GM19463 (cell line): ENCODE results near the gene KCNIP3.

ENCODE experiments used
- ATAC-seq: cut with Tn5 transposase; IDR thresholded peaks from one replicate; pipeline ENCODE4 v1.9.1; 2021; ENCODE audit warnings: mild to moderate bottlenecking, moderate library complexity; ENCODE audit not compliant: unreplicated experiment

The KCNIP3 gene

GRCh38 chr2:95274291-95275150, 22.6 kb upstream of the KCNIP3 start, which contains the start of gene PROM2:
Gene PROM2, plus strand, starts transcription at chr2:95274449. Its CDS starts 137 bp downstream, at chr2:95274586.
- no peak for ATAC-seq

DNA sequence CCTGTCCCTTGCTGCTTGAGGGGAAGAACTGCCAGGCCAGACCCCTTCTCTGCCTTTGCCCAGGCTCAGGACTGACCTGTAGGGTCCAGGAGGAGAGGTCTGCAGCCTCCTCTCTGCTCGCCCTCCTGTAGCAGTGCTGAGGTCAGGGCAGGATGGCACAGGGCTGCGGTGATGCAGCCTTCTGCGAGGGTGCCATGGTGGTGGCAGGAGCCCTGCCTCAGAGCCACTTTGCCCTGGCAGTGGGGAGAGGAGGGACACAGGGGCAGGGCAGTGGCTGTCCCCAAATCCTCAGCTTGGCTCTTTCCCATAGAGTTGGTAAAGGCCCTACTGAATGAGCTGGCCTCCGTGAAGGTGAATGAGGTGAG, 22.0 kb upstream of the KCNIP3 start:
- no peak for ATAC-seq

- ATAC-seq, result no peak
These were observed 21.4 kb upstream of the KCNIP3 start for GRCh38 chr2:95275601-95276243.

GRCh38 chr2:95276244-95276887, 20.8 kb upstream of the KCNIP3 start:
- ATAC-seq, result no peak

- ATAC-seq, result no peak
These were observed 20.3 kb upstream of the KCNIP3 start for GRCh38 chr2:95276888-95277245.

DNA sequence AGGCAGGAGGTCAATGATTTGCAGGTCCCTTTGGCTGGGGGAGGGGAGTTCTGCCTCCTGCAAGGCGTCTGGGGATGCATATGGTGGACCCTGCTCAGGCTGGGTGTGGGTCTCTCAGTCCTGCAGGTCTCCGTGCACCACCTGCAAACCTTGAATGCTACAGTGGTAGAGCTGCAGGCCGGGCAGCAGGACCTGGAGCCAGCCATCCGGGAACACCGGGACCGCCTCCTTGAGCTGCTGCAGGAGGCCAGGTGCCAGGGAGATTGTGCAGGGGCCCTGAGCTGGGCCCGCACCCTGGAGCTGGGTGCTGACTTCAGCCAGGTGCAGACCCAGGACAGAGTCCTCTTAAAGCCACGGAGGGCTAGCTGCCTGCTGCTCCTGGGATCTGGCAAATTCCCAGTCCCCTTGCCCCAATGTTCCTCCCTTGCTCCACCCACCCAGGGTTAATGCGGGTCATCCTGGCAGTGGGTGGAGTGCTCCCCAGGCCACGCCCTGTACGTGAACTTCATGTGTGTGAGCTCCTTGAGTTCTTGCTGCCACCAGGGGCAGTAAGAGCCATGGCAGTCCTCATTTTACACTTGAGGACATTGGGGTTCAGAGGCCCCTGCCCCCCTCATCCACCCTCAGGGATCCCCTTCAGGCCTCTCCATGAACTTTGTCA, 19.8 kb upstream of the KCNIP3 start:
- ATAC-seq, result no peak

DNA sequence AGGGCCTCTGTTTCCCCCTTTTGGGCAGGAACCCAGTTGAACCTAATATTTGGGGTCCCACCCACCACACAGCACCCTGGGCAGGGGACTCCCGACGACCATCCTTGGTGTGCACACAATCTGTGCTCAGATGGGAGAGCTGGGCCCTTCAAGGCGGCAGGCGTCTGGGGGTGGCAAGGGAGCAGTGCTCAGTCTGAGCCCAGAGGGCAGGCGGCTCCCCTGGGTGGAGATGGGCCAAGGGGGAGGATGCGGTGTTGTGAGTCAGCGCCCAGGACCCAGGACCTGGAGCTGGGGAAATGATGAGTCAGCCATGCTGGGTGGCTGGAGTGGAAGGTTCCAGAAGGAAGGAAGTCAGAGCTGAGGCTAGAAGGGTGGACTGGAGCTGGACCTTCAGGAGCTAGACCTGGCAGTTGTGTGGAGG, 19.1 kb upstream of the KCNIP3 start:
- no peak for ATAC-seq

GRCh38 chr2:95278637-95279225, 18.4 kb upstream of the KCNIP3 start:
- ATAC-seq, result no peak

DNA sequence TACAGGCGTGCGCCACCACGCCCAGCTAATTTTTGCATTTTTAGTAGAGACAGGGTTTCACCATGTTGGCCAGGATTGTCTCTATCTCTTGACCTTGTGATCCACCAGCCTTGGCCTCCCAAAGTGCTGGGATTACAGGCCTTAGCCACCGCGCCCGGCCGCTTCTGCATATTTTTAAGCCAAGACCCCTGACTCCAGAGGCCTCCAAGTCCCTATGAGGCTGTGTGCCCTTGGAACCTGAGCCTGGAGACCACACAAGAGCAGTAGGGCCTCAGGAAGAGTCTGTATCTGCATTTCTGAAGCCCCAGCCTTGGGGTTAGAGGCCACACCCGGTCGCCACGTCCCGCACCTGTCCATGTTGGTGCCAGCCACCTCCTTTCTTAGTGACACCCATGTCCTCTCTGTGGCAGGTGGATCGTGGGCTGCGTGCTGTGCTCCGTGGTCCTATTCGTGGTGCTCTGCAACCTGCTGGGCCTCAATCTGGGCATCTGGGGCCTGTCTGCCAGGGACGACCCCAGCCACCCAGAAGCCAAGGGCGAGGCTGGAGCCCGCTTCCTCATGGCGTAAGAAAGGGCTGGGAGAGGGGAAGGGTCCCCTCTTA, 17.6 kb upstream of the KCNIP3 start:
- no peak for ATAC-seq

GRCh38 chr2:95281071-95281470, 16.1 kb upstream of the KCNIP3 start:
- no peak for ATAC-seq

GRCh38 chr2:95281786-95282185, 15.4 kb upstream of the KCNIP3 start:
- no peak for ATAC-seq

DNA sequence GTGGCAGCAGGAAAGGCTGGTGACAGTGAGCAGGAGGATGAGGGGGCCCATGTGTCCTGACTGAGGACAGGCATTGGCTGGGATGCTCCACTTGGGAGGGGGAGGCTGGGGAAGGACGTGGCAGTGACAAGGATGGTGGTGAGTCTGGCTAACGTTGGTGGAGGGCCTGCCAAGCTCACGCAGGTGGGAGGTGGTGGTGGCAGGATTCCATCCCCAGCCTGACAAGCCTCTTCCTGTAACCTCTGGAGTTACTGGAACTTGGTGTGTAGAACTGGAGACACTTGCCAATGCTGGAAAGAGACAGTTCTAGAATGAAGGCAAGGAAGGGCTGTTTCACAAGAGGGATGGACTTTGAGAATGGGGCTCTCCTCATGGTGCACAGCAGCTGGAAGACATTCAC, 14.7 kb upstream of the KCNIP3 start:
- no peak for ATAC-seq

GRCh38 chr2:95283562-95283961, 13.6 kb upstream of the KCNIP3 start:
- ATAC-seq, result no peak

DNA sequence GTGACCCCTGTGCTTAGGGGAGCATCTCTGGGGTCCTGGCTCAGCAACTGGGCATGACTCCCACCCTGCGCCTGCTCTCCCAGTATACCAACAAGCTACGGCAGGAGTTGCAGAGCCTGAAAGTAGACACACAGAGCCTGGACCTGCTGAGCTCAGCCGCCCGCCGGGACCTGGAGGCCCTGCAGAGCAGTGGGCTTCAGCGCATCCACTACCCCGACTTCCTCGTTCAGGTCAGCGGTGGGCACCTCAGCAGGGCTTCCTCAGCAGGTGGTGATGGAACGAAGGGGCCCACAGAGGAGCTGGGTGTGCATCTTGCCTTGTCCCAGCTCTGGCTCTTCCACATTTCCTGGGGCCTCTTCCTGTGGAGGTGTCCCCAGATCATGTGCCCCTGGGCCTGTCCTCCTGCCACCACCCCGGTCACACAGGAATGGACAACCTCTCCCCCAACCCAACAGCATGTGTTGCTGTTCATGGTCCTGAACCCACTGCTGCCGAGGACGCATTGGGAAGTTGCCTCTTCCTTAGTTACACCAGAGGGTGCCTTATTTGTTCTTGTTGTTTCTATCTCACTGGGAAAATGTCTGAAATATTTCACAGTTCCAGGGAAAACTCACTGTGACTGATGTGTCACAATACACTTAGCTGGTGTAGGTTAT, 12.1 kb upstream of the KCNIP3 start:
- no peak for ATAC-seq

DNA sequence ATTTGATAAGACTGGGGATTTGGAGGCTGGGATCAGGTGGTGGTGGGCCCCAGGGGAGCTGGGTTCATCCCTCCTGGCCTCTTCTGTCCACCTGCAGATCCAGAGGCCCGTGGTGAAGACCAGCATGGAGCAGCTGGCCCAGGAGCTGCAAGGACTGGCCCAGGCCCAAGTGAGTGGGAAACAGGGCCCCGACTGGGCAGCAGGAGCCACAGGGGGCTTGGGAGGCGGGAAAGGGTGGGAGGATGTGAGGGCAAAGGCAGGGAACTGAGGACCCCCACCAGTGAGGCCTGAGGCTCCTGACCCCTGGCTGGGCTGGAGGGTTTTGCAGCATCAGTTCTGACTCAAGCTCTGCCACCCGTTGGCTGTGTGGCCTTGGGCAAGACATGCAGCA, 11.6 kb upstream of the KCNIP3 start:
- ATAC-seq, result no peak

- ATAC-seq, result no peak
These were observed 9.8 kb upstream of the KCNIP3 start for GRCh38 chr2:95287336-95287735.

DNA sequence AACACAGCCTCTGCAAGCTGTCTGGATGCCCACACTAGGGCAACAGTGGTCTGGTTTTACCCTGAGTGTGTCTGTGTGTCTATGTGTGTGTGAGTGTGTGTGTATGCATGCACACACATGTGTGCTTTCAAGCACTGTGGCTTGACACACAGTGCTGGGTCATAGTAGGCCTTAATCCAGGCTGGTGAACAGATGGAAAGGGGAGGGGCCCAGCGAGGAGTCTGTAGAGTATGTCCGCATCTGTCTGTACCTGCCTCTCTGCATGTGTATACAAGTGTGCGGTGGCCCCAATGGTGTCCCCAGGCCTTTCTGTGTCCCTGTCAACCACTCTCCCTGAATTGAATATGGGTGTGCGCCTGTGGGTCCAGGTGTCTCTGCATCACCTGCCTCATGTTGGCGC, 9.3 kb upstream of the KCNIP3 start:
- no peak for ATAC-seq

DNA sequence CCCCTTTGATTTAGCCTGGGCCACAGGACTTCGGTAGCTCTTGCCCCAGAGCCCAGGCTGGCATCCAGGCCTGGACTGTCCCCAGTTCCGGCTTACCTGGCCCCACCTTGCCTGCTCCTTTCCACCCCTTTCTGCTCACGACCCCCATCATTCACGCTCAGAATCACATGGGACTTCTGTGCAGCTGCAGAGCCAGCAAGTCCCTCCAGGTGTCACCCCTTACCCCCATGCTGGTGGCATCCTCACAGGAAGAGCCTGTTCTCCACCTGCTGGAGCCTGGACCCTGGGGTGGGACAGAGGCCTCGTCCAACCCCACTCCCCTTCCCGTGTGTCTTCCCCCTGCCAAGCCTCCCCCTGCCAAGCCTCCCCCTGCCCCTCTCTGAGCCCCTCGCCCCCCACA, 7.9 kb upstream of the KCNIP3 start:
- no peak for ATAC-seq

DNA sequence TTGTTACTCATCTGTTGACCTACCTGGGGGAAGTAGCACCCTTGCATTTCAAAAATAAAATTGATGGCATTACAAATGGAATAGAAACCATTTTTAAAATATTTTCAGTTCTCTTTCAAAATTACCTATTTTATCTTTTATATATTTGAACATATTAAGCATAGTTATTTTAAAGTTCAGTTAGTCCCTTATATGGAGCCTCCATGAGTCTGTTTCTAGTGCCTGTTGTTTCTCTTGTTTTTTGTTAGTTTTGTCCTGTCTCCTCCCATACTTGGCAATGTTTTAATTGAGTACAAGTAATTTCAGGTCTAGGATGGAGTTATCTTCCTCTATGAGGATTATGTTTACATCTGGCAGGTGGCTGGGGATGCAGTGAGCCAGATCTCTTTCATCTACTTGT, 5.9 kb upstream of the KCNIP3 start:
- no peak for ATAC-seq

DNA sequence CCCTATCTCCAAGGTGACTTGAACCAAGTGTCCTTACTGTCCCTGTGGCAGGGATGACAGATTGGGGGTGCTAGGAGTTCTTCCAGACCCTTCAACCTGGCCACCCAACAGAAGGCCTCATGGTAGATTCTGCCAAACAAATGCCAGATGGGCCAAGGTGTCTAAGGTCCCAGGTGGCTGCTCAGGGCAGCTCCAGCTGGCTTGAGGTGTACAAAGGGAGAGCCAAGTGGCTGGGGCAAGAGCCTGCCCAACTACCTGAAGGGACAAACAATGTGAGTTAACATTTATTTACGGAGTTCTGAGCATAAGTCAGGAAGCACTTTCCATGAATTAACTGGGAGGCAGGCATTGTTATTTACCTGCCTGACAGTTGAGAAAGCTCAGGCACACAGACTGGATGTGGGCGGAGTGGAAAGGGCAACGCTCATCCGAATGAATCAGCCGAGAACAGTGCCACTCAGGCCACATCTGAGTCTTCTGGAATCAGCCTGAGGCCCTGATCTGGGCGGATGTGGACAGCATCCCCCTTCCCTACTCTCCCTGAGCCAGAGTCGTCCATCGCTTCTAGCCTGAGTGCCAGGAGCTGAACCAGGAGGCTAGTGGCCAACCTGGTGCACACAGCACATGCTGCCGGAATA, 4.4 kb upstream of the KCNIP3 start:
- ATAC-seq, result no peak
